ENCODE data around the gene ATR. TPM values are rescaled to one million over a fixed set of nuclear protein-coding genes. Genes with fewer than 3 reads are reported as not detected.

Gene ATR
- total and polyA plus RNA-seq, 2 of the 4 experiments (the other 2 are of a cell fraction) = 9.5 to 28.0 TPM

GRCh38 chr3:142429582-142429981, 149.0 kb downstream of the ATR start:
- H4K20me1 ChIP-seq (ENCODE audit: insufficient read depth, low read length) = peaks cover 6% of the 10 kb centered on the region; the same call in 1 of the 2 replicates
- no peak overlapping the region for H3K14ac ChIP-seq (replicated peaks; ENCODE audit: low read depth, low read length)
- ATAC-seq (ENCODE audit: low read depth) (no peak), DNase-seq (no peak)
- H3K4me3 ChIP-seq (ENCODE audit: insufficient read depth, low read depth, low read length) = no peak overlapping the region
- no peaks in the 10 kb centered on the region for H3K4me1 ChIP-seq (ENCODE audit: control insufficient read depth, insufficient read depth, low read length)
- H3K27me3 ChIP-seq (ENCODE audit: control insufficient read depth, insufficient read depth, low read length) = no peaks in the 10 kb centered on the region
- H3K9me1 ChIP-seq (ENCODE audit: insufficient read depth, low read length) = no peaks in the 10 kb centered on the region; the same call in 1 of the 2 replicates
- H2AK9ac ChIP-seq (replicated peaks; ENCODE audit: low read depth, low read length, poor library complexity) = no peak overlapping the region
- no peak overlapping the region for H3K23ac ChIP-seq (ENCODE audit: low read depth, low read length)
- H4K5ac ChIP-seq (ENCODE audit: low read depth, low read length) = no peak overlapping the region
- no peak overlapping the region for H3K18ac ChIP-seq (ENCODE audit: low read depth, low read length)
- peaks cover 11% of the 10 kb centered on the region; the same call in 1 of the 2 replicates for H3K36me3 ChIP-seq (ENCODE audit: control insufficient read depth, insufficient read depth, low read length)
- in situ Hi-C loops (cut with MboI; ENCODE audit: low sequenced_read_pairs) = no loop called here
- H2BK20ac ChIP-seq (ENCODE audit: low read depth, low read length) = no peak overlapping the region
- H3K27ac ChIP-seq (ENCODE audit: insufficient read depth, low read length) = no peak overlapping the region
- H2BK120ac ChIP-seq (ENCODE audit: low read depth, low read length) = no peak overlapping the region
- H3K4ac ChIP-seq (ENCODE audit: low read depth, low read length) = no peak overlapping the region
- no TSS peak for BruUV-seq (replicated peaks)
- H4K8ac ChIP-seq (ENCODE audit: low read depth in 2 of 2, low read length in 2 of 2) = no peak overlapping the region
- H2BK5ac ChIP-seq (ENCODE audit: low read depth, low read length, poor library complexity, severe bottlenecking) = no peak overlapping the region
- intact Hi-C loops (cut with micrococcal nuclease) = no loop called here
- H4K91ac ChIP-seq (ENCODE audit: insufficient read depth, low read depth, low read length) = no peak overlapping the region
- TF ChIP-seq, protein P1, sequence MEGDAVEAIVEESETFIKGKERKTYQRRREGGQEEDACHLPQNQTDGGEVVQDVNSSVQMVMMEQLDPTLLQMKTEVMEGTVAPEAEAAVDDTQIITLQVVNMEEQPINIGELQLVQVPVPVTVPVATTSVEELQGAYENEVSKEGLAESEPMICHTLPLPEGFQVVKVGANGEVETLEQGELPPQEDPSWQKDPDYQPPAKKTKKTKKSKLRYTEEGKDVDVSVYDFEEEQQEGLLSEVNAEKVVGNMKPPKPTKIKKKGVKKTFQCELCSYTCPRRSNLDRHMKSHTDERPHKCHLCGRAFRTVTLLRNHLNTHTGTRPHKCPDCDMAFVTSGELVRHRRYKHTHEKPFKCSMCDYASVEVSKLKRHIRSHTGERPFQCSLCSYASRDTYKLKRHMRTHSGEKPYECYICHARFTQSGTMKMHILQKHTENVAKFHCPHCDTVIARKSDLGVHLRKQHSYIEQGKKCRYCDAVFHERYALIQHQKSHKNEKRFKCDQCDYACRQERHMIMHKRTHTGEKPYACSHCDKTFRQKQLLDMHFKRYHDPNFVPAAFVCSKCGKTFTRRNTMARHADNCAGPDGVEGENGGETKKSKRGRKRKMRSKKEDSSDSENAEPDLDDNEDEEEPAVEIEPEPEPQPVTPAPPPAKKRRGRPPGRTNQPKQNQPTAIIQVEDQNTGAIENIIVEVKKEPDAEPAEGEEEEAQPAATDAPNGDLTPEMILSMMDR (conservative IDR thresholded peaks at IDR 0.05; ENCODE audit: low read depth, low read length) = no peak
- no peak for TF ChIP-seq RFX5 (IDR thresholded peaks at IDR 0.05; ENCODE audit: low read depth, low read length)
- TF ChIP-seq RAD21 (IDR thresholded peaks at IDR 0.05; ENCODE audit: low read length) = no peak
- TF ChIP-seq RCOR1 (IDR thresholded peaks at IDR 0.05; ENCODE audit: insufficient replicate concordance, low read length) = no peak
- no peak for TF ChIP-seq SMC3 (IDR thresholded peaks at IDR 0.05; ENCODE audit: low read depth, low read length)
- no peak for TF ChIP-seq FOS (IDR thresholded peaks at IDR 0.05; ENCODE audit: low read depth, low read length)
- TF ChIP-seq BHLHE40 (IDR thresholded peaks at IDR 0.05; ENCODE audit: low read depth, low read length) = no peak
- TF ChIP-seq NFE2L2 (IDR thresholded peaks at IDR 0.05; ENCODE audit: low read depth, low read length) = no peak
- no peak for TF ChIP-seq MAFK (IDR thresholded peaks at IDR 0.05; ENCODE audit: low read depth, low read length)
- TF ChIP-seq POLR2A (IDR thresholded peaks at IDR 0.05; ENCODE audit: low read depth, low read length) = no peak
- TF ChIP-seq CHD1 (IDR thresholded peaks at IDR 0.05; ENCODE audit: low read depth, low read length) = no peak
- TF ChIP-seq, protein P2, sequence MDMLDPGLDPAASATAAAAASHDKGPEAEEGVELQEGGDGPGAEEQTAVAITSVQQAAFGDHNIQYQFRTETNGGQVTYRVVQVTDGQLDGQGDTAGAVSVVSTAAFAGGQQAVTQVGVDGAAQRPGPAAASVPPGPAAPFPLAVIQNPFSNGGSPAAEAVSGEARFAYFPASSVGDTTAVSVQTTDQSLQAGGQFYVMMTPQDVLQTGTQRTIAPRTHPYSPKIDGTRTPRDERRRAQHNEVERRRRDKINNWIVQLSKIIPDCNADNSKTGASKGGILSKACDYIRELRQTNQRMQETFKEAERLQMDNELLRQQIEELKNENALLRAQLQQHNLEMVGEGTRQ (IDR thresholded peaks at IDR 0.05; ENCODE audit: low read depth, low read length) = no peak
- TF ChIP-seq, protein P3, sequence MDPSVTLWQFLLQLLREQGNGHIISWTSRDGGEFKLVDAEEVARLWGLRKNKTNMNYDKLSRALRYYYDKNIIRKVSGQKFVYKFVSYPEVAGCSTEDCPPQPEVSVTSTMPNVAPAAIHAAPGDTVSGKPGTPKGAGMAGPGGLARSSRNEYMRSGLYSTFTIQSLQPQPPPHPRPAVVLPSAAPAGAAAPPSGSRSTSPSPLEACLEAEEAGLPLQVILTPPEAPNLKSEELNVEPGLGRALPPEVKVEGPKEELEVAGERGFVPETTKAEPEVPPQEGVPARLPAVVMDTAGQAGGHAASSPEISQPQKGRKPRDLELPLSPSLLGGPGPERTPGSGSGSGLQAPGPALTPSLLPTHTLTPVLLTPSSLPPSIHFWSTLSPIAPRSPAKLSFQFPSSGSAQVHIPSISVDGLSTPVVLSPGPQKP (IDR thresholded peaks at IDR 0.05; ENCODE audit: borderline replicate concordance, low read depth, low read length) = no peak
- no peak for TF ChIP-seq MAZ (IDR thresholded peaks at IDR 0.05; ENCODE audit: borderline replicate concordance, low read depth, low read length)
- no peak for TF ChIP-seq MXI1 (IDR thresholded peaks at IDR 0.05; ENCODE audit: borderline replicate concordance, low read depth, low read length)
- no peak for TF ChIP-seq CEBPB (IDR thresholded peaks at IDR 0.05; ENCODE audit: low read depth, low read length)
- ChIA-PET POLR2A (ENCODE audit: unreplicated experiment) (no interaction called here), CTCF (no interaction called here)
- H3K79me1 ChIP-seq (ENCODE audit: low read depth in 1 of 2, low read length in 2 of 2) = peaks cover 11 to 12% of the 10 kb centered on the region in 2 experiments; a peak in 3 of 4 replicates
- no peaks in the 10 kb centered on the region for H3K9me3 ChIP-seq (ENCODE audit: control insufficient read depth, insufficient read depth, low read length)
- H2AFZ ChIP-seq (replicated peaks; ENCODE audit: low read length, poor library complexity) = no peak overlapping the region
- H3K9ac ChIP-seq (ENCODE audit: low read depth, low read length) = no peak overlapping the region
- no peak overlapping the region for H3K56ac ChIP-seq (ENCODE audit: extremely low read depth, insufficient read depth, low read length)
- H2BK15ac ChIP-seq (ENCODE audit: low read depth, low read length) = no peak overlapping the region
- H3K4me2 ChIP-seq (ENCODE audit: low read depth, low read length) = no peak overlapping the region
- no peak overlapping the region for H2AK5ac ChIP-seq (ENCODE audit: low read depth, low read length)
- dilution Hi-C loops (cut with HindIII; ENCODE audit: low sequenced_read_pairs, unreplicated experiment) = no loop called here
